AG04449 (cell line): ENCODE data around the gene CAPZA1.

Experiments used
- CTCF ChIA-PET: fragments of 350-600 bp; formaldehyde crosslinking; extraction: SDS; loops from one replicate; lab custom pipeline; 2021; ENCODE audit warnings: antibody characterized with exemption; lab: Yijun Ruan, JAX
- POLR2A ChIA-PET: fragments of 400-600, 350-600 bp; formaldehyde crosslinking; extraction: SDS; loops from one replicate; lab custom pipeline; 2020; ENCODE audit warnings: antibody characterized with exemption, inconsistent platforms; lab: Yijun Ruan, JAX
- DNase-seq: peaks from one replicate; pipeline ENCODE4 v3.0.0-alpha.2; 2010; ENCODE audit warnings: low read depth, low spot score
- H3K4me3 ChIP-seq: 2 replicates; pipeline ENCODE4 v1.5.1; 2011; ENCODE audit warnings: low read depth, mild to moderate bottlenecking, control low read depth, low read length
- CTCF ChIP-seq: IDR thresholded peaks from one replicate; pipeline ENCODE4 v1.5.1; 2011; ENCODE audit warnings: mild to moderate bottlenecking, moderate library complexity, low read length, control low read depth, inconsistent platforms; ENCODE audit not compliant: insufficient read depth; ENCODE audit errors: missing control alignments

Gene CAPZA1

GRCh38 chr1:112702420-112703261 lies 83.0 kb downstream of the CAPZA1 start:
- no peak for TF ChIP-seq CTCF
- ChIA-PET POLR2A (interaction anchor here (0.7 to 1.7 kb wide), 3 partner anchors 8 to 152 kb away, joined by 4 to 6 read pairs (median 4); partner anchors contain the start of gene MOV10), CTCF (interaction anchor here (1.1 to 4.5 kb wide), 5 partner anchors 13 to 311 kb away, joined by 5 to 36 read pairs (median 21); partner anchors contain the start of genes MOV10 and PPM1J)
- H3K4me3 ChIP-seq = no peak overlapping the region; the same call in 1 of the 2 replicates
- DNase-seq = no peak

- CTCF ChIA-PET = interaction anchor here (1.0 to 4.5 kb wide), 7 partner anchors 12 to 369 kb away, joined by 3 to 36 read pairs (median 6); partner anchors contain the start of genes LRIG2, MOV10 and PPM1J
Measured at GRCh38 chr1:112703706-112704105, 84.1 kb downstream of the CAPZA1 start.

DNA sequence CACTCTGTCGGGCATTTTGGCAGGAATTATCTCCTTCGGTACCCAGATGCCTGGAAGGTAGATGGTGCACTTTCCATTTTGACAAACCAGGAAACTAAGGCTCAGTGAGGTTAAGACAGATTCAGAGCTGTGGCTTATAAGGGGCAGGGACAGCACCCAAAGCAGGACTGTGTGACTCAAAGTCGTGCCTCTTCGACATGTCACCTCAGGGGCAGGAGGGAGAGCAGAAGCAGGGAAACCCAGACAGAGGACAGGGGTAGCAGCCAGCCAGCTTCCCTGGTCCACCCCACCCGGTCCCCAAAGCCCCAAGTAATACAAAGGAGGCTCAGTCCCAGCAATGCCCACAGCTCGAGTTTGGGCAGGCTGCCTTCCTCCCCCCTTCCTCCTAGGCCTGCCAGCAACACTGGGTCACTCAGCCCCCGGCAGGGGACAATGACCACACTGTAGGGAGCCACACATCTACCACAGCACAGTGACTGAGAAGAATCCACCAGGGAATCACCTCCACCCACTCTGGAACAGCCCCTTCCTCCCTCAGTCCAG lies 84.8 kb downstream of the CAPZA1 start:
- ChIA-PET POLR2A (interaction anchor here (0.6 to 2.3 kb wide), 13 partner anchors 9 to 1584 kb away, joined by 3 to 21 read pairs (median 4); partner anchors contain the start of genes CAPZA1, CTTNBP2NL, MOV10 and PPM1J), CTCF (interaction anchor here (0.8 to 4.5 kb wide), 11 partner anchors 11 to 368 kb away, joined by 3 to 36 read pairs (median 4); partner anchors contain the start of genes LRIG2, MOV10 and PPM1J)
- H3K4me3 ChIP-seq = peak overlapping the region; percentile 88
- no peak for DNase-seq
- no peak for TF ChIP-seq CTCF

More at GRCh38 chr1:112703706-112704105, 84.1 kb downstream of the CAPZA1 start:
- H3K4me3 ChIP-seq = no peak overlapping the region
- POLR2A ChIA-PET = interaction anchor here (0.6 to 2.3 kb wide), 4 partner anchors 29 to 1584 kb away, joined by 5 to 21 read pairs (median 14); partner anchors contain the start of genes CAPZA1, CTTNBP2NL, MOV10 and ST7L
- DNase-seq = no peak
- TF ChIP-seq CTCF = no peak

DNA sequence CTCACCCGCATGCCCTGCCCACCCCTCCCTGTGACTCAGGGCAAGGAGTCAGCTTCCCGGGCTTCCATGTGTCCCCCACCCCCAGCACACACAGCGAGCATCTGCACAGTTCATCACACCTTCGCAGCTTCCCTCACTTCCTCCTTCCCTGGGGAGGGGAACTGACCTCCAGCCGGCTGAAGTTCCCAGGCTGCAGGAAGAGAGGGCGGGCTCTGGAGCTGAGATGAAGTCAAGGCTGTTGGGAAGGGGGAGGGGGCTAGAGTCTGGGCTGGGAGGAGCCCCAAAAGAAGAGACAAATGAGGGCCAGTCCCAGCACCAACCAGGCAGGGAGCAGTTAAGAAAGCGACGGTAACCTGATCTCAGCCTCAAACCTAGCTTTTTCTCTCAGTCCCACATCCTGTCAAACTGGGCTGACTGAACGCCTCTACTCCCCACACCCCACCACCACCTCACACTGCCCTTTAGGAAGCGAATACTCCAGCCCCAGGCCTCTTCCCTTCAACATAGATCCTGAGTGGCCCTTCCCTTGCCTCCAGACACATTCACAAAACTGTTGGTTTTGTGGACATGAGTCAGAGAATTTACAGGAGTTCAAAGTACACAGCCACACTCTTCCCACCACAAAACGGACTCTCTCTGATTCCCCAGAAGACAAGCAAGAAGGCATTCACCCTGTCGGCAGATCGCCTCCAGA lies 85.4 kb downstream of the CAPZA1 start:
- DNase-seq = peak; percentile 82
- no peak for TF ChIP-seq CTCF
- POLR2A ChIA-PET = interaction anchor here (0.6 to 2.3 kb wide), 12 partner anchors 10 to 314 kb away, joined by 3 to 21 read pairs (median 4); partner anchors contain the start of genes CAPZA1, CTTNBP2NL, MOV10 and PPM1J
- CTCF ChIA-PET = interaction anchor here (0.8 to 4.5 kb wide), 9 partner anchors 11 to 368 kb away, joined by 3 to 36 read pairs (median 5); partner anchors contain the start of genes LRIG2, MOV10 and PPM1J
- peak overlapping the region; percentile 88 for H3K4me3 ChIP-seq

DNA sequence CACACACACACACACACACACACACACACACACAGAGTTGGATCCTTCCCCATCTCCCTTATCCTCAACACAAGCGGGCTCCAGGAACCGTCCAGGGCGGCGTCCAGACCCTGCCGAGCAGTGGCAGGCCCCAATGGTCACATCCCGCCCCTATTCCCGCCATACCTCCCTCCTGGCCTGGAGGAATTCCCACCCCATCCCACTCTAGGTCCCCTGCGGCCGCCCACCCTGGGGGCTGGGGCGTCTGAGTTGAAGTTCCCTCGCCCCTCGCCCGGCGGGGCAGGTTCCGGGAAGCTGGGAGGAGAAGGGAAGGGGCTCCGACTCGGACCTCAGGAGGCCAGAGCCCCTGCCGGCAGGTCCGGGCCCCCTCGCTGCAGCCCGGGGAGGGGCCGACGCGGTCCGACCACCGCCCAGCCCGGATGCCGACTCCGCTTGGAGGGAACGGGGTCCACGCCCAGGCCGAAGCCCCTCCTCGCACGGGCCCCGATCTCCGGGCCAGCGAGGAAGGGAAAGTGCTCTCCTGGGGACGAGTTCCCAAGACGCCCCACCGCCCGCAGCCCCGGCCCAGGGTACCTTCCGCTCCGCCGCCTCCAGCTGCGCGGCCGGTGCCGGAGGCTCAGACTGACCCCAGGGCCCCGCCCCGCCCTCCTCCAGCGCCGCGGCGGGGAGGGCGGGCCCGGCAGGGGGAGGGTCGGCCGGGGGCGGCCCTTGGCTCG lies 87.0 kb downstream of the CAPZA1 start, which contains the start of gene RHOC:
Gene RHOC (minus strand): TSS at position 623 of the 716 bp plus-strand sequence. CDS start 3,328 bp downstream, outside the sequence.
- POLR2A ChIA-PET = interaction anchor here (0.5 to 1.0 kb wide), 4 partner anchors 10 to 312 kb away, joined by 3 to 4 read pairs (median 3); partner anchors contain the start of gene ST7L
- TF ChIP-seq CTCF = no peak
- CTCF ChIA-PET = interaction anchor here (0.5 to 4.2 kb wide), 9 partner anchors 10 to 408 kb away, joined by 3 to 62 read pairs (median 11); partner anchors contain the start of gene LRIG2
- H3K4me3 ChIP-seq = peak within 1 kb of the TSS; percentile 88
- DNase-seq = no peak
